HG02943 (cell line): ENCODE measurements around the gene AGT.

Source experiments
- ATAC-seq: cut with Tn5 transposase; IDR thresholded peaks from one replicate; pipeline ENCODE4 v1.9.1; 2021; ENCODE audit warnings: mild to moderate bottlenecking, low read depth, moderate library complexity; ENCODE audit not compliant: unreplicated experiment

The AGT gene

GRCh38 chr1:230713915-230714764 lies at the start of gene AGT:
AGT (minus strand) TSS chr1:230714122; CDS start chr1:230710823, 3,299 bp downstream.
- ATAC-seq = no peak

- ATAC-seq = no peak
Observed at GRCh38 chr1:230761443-230762167, 47.7 kb upstream of the AGT start.

GRCh38 chr1:230760360-230760827 lies 46.5 kb upstream of the AGT start:
- no peak for ATAC-seq

- ATAC-seq = no peak
Observed at GRCh38 chr1:230759369-230760065, 45.6 kb upstream of the AGT start.

GRCh38 chr1:230758709-230759368 lies 44.9 kb upstream of the AGT start:
- no peak for ATAC-seq

DNA sequence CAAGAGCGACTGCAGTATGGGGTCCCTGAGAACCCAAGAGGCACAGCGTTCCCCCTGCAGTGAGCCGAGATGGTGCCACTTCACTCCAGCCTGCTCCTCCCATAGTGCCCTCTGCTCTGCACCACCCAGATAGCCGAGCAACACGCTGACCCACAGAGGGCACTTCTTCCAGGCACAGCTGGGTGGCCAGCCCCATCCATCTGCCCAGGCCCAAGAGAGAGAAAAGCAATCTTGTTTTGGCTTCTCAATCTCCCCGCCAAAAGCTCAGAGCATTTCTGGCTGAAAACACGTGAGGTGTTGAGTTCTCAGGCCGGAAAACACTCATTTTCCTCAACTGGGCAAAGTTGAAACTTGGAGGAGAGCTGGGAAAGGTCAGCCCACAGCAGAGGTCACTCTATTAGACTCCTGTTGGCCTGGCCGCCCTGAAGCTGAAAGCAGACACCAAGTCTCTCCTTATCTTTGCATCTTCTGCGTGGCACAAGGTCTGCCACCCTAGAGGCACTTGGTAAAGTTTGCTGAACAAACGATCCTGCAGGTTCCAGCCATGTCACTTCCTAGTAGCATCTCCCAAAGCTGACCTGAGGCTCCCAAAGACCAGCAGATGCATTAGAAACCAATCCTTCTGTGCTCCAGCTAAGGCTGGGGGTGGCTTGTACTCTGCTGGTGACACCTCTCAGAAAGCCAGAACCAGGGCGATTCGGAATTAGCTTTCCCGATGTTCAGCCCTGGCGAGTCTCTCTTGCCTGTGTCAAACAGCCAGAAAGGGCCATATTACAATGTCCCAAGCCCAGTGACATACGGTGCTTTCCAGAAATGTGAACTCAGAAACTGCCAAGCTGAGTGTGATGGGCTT lies 44.2 kb upstream of the AGT start:
- no peak for ATAC-seq

GRCh38 chr1:230754796-230755195 lies 40.9 kb upstream of the AGT start:
- ATAC-seq = no peak

GRCh38 chr1:230753586-230754251 lies 39.8 kb upstream of the AGT start:
- no peak for ATAC-seq

DNA sequence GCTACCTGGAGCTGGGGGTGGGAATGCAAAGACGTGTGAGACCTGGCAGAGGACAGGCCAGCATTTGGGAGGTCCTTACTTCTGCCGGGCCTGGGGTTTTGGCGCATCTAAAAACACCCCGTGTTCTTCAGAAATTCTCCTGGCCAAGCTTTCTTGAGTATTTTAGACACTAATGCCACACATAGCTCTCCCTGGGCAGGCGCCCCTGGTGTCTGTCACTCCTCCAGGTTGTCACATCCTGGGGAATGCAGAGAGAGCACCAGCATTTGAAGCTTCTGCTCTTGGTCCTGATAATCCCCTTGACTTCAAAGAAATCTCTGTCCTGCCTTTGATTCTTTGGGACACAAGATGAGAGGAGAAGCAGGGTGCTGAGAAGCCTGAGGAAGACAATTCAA lies 39.3 kb upstream of the AGT start:
- ATAC-seq = no peak

DNA sequence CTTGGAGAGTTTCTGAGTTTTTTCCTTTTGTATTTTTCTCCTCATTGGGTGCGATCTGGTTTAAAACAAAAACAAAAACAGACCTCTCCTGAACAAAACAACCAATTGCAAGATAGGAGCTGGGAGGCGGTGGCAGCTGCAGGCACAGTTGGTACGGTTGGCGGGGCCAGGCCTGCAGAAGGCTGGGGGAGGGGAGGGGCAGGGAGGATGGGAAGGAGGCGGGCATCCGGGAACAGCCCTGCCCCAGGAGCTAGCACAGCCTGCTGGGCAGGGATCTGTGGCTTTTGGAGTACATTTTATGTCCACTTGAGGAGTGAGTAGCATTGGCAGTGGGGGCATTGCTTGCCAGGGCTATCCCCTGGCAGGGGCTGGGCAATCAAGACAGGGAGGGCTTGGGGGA lies 38.5 kb upstream of the AGT start:
- no peak for ATAC-seq

DNA sequence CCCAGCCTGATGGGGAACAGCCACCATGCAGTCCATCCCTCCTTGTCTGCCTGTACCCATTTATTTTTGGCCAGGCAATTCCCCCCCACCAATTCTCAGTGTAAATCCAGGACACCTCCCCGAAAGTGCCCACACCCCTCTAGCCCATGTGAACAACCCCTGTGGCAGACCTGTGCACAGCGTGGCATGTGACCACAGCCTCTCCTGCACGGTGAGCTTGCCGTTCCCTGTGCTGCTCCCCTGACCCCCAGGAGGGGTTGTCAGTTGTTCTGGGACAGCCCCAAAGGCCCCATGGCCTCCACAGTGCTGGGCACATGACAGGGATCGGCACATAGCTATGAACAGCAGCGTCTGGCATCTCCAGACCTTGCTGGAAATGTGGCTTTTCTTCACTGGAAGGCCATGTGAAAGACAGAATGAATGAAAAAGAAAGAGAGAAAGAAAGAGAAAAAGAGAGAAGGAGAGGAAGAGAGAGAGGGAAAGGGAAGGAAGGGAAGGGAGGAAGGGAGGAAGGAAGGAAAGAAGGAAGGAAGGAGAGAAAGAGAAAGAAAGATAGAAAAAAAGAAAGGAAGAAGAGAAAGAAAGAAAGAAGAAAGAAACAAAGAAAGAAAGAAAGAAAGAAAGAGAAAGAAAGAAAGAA lies 37.2 kb upstream of the AGT start:
- no peak for ATAC-seq

DNA sequence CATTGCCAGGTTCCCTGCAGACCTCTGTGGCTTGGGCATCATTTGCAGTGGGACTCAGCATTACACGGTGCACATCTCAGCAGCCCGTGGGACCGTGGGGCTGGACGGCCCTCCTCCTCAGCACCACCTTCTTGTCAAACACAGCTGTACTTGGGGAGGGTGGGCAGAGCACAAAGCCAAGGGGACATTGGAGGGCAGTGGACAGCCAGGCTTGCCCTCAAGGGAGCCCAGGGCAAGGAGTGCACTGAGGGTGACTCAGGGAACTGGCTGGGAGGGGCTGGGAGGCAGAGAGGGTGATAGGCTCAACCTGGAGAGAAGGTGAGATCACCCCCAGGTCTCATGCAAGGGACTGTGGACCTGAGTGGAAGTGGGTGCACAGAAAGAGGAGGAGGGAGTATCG lies 36.7 kb upstream of the AGT start:
- no peak for ATAC-seq

DNA sequence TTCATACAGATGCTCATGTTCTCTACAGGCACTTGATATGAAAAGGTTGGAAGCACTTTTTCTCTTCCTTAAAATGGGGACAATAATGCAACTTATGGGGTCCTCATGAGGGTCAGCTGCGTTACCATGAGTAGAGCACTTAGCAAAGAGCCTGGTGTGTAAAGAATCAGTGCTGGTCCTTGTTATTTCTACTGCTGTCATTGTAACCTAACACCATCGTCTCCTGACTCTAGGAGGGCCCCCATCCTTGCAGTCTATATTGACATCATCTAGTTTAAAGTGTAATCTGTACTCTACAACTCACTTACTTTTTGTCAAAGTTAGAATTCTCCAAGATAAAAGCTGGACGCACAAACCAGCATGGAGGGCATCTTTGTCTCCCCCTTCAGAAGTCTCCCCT lies 35.7 kb upstream of the AGT start:
- ATAC-seq = no peak

DNA sequence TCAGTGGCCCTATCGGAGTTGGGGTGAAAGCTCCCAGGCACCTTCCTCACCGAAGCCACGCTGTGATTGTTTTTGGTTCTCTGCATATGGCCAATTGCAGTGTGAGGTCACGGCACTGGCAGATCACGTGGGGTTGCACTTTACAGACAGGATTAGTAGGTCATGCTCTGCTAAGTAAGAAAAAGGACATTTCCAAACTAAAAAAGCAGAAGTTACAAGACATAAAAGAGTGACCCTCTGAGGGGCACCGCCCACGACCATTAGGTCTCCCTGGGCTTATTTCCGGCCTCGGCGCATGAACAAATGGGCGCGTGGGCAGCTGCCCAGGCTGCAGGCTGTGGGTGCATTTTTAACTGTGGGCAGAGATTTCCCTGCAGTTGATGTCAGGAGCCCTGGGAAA lies 35.2 kb upstream of the AGT start:
- ATAC-seq = no peak

DNA sequence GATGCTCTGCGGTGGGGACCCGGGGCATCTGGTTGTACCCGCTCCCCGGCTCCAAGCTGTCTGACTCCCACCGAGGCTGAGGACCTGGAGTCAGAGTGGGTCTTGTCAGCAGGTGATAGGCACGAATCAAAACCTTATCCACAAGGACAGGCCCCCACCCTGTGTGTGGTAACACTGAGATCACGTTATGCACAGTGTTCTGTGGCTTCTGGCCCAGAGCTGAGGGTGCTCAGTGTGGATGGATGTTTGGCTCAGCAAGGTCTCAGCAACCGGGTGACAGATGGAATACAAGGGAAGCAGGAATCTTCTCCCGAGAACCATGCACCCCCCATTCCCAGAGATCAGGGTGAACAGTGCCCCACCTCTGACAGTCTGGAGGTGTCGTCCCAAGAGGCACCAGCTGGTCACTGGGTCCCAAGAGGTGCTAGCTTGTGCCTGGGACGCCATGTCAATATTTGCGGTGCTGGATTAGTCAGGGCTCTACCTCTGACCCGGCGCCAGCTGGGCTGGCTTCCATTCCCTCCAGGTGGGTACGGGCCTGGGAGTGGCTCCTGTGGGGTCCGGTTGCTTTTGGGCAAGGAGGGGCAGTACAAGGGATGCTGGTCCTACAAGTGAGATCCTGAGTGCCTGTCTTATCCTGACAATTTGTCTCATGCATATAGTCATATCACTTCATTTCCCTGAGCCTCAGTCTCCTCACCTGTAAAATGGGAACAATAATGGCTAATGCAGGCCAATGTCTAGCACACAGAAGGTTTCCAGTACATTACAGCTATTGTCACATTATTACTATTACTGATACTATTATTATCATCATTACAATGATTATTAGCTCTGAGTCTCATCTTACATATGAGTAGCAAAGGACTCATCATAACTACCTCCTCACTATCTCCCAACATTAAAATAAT lies 34.2 kb upstream of the AGT start:
- no peak for ATAC-seq

- no peak for ATAC-seq
Observed at GRCh38 chr1:230747127-230747730, 33.3 kb upstream of the AGT start, which contains the start of gene CAPN9. CAPN9 (plus strand) TSS chr1:230747388; CDS start chr1:230747497, 109 bp downstream.

DNA sequence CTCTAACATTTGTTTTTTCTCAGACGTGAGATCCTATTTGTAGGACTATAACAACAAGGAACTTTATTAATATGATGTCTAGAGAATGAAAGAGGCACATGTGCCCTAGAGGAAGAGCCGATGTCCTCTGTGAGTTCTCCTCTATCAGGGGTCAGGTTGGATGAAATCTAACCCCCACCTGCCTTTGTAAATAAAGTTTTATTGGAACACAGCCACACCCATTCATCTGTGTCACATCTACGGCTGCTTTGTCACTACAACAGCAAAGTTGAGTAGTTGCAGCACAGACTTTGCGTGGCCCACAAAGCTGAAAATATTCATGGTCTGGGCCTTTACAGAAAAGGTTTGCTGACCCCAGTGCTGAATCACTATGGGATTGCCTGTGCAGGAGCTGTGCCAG lies 32.7 kb upstream of the AGT start:
- no peak for ATAC-seq
